ENCODE data around the gene KRTAP20-2. TPM values are rescaled to one million over a fixed set of nuclear protein-coding genes. Genes with fewer than 3 reads are reported as not detected.

Gene KRTAP20-2
- total and polyA plus RNA-seq, 4 donors, result not detected

DNA sequence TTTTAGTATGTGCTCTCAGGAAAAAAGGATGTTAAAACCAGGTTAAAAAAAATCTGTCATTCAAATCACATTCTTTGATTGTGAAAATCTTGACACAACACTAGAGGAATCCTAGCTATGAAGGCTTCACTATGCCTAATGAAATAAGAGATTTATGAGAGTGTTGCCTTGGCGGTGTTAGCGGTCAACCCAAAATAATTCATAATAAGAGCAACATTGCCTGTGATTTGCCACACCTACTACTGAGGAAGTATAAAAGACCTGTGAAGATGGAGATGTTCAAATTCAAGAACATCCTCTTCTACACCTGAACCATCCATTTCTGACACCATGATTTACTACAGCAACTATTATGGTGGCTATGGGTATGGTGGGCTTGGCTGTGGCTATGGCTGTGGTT lies 18.9 kb upstream of the KRTAP20-2 start, which contains the start of gene KRTAP20-1:
KRTAP20-1 (plus strand) TSS at position 301 of the 400 bp plus-strand sequence; CDS start at position 331, 30 bp downstream.
- no peak for TF ChIP-seq RXRA (IDR thresholded peaks at IDR 0.05)
- no peak for TF ChIP-seq SP1 (IDR thresholded peaks at IDR 0.05)
- TF ChIP-seq HNF4G (IDR thresholded peaks at IDR 0.05), result no peak
- TF ChIP-seq YY1 (IDR thresholded peaks at IDR 0.05), result no peak
- TF ChIP-seq RAD21 (IDR thresholded peaks at IDR 0.05), result no peak
- no peak for TF ChIP-seq NR2F2 (IDR thresholded peaks at IDR 0.05)
- TF ChIP-seq, protein P1, sequence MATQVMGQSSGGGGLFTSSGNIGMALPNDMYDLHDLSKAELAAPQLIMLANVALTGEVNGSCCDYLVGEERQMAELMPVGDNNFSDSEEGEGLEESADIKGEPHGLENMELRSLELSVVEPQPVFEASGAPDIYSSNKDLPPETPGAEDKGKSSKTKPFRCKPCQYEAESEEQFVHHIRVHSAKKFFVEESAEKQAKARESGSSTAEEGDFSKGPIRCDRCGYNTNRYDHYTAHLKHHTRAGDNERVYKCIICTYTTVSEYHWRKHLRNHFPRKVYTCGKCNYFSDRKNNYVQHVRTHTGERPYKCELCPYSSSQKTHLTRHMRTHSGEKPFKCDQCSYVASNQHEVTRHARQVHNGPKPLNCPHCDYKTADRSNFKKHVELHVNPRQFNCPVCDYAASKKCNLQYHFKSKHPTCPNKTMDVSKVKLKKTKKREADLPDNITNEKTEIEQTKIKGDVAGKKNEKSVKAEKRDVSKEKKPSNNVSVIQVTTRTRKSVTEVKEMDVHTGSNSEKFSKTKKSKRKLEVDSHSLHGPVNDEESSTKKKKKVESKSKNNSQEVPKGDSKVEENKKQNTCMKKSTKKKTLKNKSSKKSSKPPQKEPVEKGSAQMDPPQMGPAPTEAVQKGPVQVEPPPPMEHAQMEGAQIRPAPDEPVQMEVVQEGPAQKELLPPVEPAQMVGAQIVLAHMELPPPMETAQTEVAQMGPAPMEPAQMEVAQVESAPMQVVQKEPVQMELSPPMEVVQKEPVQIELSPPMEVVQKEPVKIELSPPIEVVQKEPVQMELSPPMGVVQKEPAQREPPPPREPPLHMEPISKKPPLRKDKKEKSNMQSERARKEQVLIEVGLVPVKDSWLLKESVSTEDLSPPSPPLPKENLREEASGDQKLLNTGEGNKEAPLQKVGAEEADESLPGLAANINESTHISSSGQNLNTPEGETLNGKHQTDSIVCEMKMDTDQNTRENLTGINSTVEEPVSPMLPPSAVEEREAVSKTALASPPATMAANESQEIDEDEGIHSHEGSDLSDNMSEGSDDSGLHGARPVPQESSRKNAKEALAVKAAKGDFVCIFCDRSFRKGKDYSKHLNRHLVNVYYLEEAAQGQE (IDR thresholded peaks at IDR 0.05), result no peak
- TF ChIP-seq, protein P2, sequence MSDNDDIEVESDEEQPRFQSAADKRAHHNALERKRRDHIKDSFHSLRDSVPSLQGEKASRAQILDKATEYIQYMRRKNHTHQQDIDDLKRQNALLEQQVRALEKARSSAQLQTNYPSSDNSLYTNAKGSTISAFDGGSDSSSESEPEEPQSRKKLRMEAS (IDR thresholded peaks at IDR 0.05), result no peak
- TF ChIP-seq FOXA2 (IDR thresholded peaks at IDR 0.05), result no peak
- TF ChIP-seq, protein P3, sequence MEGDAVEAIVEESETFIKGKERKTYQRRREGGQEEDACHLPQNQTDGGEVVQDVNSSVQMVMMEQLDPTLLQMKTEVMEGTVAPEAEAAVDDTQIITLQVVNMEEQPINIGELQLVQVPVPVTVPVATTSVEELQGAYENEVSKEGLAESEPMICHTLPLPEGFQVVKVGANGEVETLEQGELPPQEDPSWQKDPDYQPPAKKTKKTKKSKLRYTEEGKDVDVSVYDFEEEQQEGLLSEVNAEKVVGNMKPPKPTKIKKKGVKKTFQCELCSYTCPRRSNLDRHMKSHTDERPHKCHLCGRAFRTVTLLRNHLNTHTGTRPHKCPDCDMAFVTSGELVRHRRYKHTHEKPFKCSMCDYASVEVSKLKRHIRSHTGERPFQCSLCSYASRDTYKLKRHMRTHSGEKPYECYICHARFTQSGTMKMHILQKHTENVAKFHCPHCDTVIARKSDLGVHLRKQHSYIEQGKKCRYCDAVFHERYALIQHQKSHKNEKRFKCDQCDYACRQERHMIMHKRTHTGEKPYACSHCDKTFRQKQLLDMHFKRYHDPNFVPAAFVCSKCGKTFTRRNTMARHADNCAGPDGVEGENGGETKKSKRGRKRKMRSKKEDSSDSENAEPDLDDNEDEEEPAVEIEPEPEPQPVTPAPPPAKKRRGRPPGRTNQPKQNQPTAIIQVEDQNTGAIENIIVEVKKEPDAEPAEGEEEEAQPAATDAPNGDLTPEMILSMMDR (IDR thresholded peaks at IDR 0.05; ENCODE audit: low read depth, low read length, missing input control), result no peak
- TF ChIP-seq GABPA (IDR thresholded peaks at IDR 0.05 in 1 of 2, conservative IDR thresholded peaks at IDR 0.05 in 1 of 2), result no peak
- TF ChIP-seq FOXA1 (IDR thresholded peaks at IDR 0.05), result no peak
- TF ChIP-seq HNF4A (conservative IDR thresholded peaks at IDR 0.05), result no peak
- 92% methylated on average over 2 of the region's 2 CpGs for WGBS
- DNase-seq (ENCODE audit: low spot score), result no peak
- Histone ChIP-seq H3K9ac (ENCODE audit: low read depth in 1 of 2, low read length in 2 of 2) (no peak within 1 kb of the TSS), H3K4me3 (ENCODE audit: low read depth in 1 of 3, low read length in 3 of 3) (no peak within 1 kb of the TSS), H3K9me3 (ENCODE audit: control insufficient read depth in 4 of 4, low read length in 3 of 4) (no peaks in the 10 kb centered on the region), H3K27me3 (ENCODE audit: control insufficient read depth in 4 of 4, insufficient read depth in 4 of 4, low read length in 3 of 4) (no peaks in the 10 kb centered on the region), H3K36me3 (ENCODE audit: control insufficient read depth in 4 of 4, insufficient read depth in 3 of 4, low read depth in 1 of 4, low read length in 3 of 4) (no peaks in the 10 kb centered on the region), H3K27ac (ENCODE audit: low read depth in 1 of 2, low read length in 2 of 2) (no peak within 1 kb of the TSS), H3K4me1 (ENCODE audit: control insufficient read depth in 4 of 4, insufficient read depth in 4 of 4, low read length in 3 of 4) (no peaks in the 10 kb centered on the region)

DNA sequence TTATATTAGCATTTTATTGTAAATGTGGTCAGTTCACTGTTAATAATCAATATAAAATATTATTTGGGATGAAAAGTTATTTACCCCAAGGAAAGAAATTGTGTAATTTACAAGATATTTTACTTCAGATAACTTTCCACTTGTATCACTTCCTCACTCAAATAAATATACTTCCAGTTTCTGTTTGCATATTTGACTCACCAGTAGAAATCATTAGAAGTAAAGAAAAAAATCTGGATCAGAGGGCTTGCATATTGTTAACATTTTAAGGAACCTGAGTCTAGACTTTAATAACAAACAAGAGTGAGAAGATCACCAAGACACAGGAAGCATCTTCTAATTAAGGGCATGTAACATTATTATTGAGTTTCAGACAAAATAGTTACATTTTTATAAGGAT lies 14.9 kb upstream of the KRTAP20-2 start:
- no peak overlapping the region for H3K9ac ChIP-seq (ENCODE audit: low read depth in 1 of 2, low read length in 2 of 2)
- H3K27me3 ChIP-seq (ENCODE audit: control insufficient read depth in 4 of 4, insufficient read depth in 4 of 4, low read length in 3 of 4), result no peaks in the 10 kb centered on the region
- no peak overlapping the region for H3K27ac ChIP-seq (ENCODE audit: low read depth in 1 of 2, low read length in 2 of 2)
- H3K36me3 ChIP-seq (ENCODE audit: control insufficient read depth in 4 of 4, insufficient read depth in 3 of 4, low read depth in 1 of 4, low read length in 3 of 4), result no peaks in the 10 kb centered on the region
- DNase-seq (ENCODE audit: low spot score), result no peak
- no peaks in the 10 kb centered on the region for H3K9me3 ChIP-seq (ENCODE audit: control insufficient read depth in 4 of 4, low read length in 3 of 4)
- TF ChIP-seq YY1 (IDR thresholded peaks at IDR 0.05), result no peak
- TF ChIP-seq, protein P2 (IDR thresholded peaks at IDR 0.05), result no peak
- TF ChIP-seq, protein P4, sequence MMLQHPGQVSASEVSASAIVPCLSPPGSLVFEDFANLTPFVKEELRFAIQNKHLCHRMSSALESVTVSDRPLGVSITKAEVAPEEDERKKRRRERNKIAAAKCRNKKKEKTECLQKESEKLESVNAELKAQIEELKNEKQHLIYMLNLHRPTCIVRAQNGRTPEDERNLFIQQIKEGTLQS (IDR thresholded peaks at IDR 0.05), result no peak
- TF ChIP-seq NR2F2 (IDR thresholded peaks at IDR 0.05), result no peak
- no peak for TF ChIP-seq GABPA (IDR thresholded peaks at IDR 0.05 in 1 of 2, conservative IDR thresholded peaks at IDR 0.05 in 1 of 2)
- no peak for TF ChIP-seq JUND (IDR thresholded peaks at IDR 0.05)
- TF ChIP-seq EGR1 (IDR thresholded peaks at IDR 0.05; ENCODE audit: low read depth in 2 of 2), result no peak
- no peak for TF ChIP-seq FOXA1 (IDR thresholded peaks at IDR 0.05)
- TF ChIP-seq, protein P3 (IDR thresholded peaks at IDR 0.05; ENCODE audit: low read depth, low read length, missing input control), result no peak
- no peak for TF ChIP-seq HNF4G (IDR thresholded peaks at IDR 0.05)
- TF ChIP-seq, protein P5, sequence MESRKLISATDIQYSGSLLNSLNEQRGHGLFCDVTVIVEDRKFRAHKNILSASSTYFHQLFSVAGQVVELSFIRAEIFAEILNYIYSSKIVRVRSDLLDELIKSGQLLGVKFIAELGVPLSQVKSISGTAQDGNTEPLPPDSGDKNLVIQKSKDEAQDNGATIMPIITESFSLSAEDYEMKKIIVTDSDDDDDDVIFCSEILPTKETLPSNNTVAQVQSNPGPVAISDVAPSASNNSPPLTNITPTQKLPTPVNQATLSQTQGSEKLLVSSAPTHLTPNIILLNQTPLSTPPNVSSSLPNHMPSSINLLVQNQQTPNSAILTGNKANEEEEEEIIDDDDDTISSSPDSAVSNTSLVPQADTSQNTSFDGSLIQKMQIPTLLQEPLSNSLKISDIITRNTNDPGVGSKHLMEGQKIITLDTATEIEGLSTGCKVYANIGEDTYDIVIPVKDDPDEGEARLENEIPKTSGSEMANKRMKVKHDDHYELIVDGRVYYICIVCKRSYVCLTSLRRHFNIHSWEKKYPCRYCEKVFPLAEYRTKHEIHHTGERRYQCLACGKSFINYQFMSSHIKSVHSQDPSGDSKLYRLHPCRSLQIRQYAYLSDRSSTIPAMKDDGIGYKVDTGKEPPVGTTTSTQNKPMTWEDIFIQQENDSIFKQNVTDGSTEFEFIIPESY (IDR thresholded peaks at IDR 0.05), result no peak
- no peak for TF ChIP-seq TAF1 (conservative IDR thresholded peaks at IDR 0.05)
- TF ChIP-seq RXRA (IDR thresholded peaks at IDR 0.05), result no peak
- TF ChIP-seq SP1 (IDR thresholded peaks at IDR 0.05), result no peak
- TF ChIP-seq FOXA2 (IDR thresholded peaks at IDR 0.05), result no peak
- no peak for TF ChIP-seq RAD21 (IDR thresholded peaks at IDR 0.05)
- H3K4me1 ChIP-seq (ENCODE audit: control insufficient read depth in 4 of 4, insufficient read depth in 4 of 4, low read length in 3 of 4), result no peaks in the 10 kb centered on the region
- H3K4me3 ChIP-seq (ENCODE audit: low read depth in 1 of 3, low read length in 3 of 3), result no peak overlapping the region
